Activated CD8-positive, alpha-beta memory T cell treated with anti-CD3 and anti-CD28 coated beads, Interleukin-2, amount 50 U/mL, for 24 hours (primary cell): Measurements from ENCODE around the gene MYO9B.
"Not testable (repeated sequence)": the region's sequence is repeated elsewhere in the genome, so short reads cannot be mapped to it uniquely, and the experiment has no call there.

ENCODE experiments used
- DNase-seq: peaks from one replicate; pipeline ENCODE4 v3.0.0-alpha.2; 2020; ENCODE audit errors: extremely low read depth

MYO9B gene

DNA sequence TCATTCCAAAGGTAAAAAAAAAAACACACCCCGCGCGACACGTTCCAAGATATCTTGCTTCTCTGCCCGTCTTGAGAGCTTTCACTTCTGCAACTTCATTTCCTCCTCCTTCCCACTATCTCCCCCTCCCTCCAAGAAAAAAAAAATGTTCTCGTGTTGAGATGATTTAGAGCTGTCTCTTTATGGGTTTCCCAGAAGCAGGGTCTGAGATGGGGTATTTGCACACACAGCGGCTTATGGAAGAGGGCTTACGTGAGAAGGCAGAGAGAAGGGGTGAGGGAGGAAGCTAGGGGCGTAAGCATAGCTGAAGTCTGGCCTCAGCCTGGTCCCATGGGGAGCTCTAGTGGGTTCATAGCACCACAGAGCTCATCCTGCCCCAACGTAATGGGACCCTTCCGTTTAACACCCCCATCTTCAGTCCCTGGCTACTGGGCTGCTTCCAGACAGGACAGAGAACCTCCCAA is 108.3 kb downstream of the MYO9B start:
- DNase-seq = no peak

DNA sequence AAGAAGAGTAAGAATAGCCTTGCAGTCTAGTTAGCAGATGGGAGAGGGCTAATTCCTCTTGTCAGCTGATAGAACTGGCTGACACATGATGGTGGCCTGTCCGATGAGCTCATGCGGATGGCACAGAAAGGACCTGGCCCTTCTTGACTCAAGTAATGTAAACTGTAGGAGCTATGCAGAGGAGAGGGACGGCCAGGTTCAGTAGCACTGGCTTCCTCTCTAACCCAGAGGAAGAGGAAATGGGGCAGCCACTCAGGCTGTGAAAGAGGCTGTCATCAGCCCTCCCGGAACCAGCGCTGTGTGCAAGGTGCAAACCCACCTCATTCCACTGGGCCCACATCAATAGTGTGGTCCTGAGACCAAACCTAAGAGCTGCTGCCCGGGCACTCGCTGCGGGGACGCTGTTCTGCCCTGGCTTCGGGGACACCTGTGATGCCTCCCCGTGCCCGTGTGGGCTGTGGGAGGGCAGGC is 108.8 kb downstream of the MYO9B start:
- DNase-seq = no peak

GRCh38 chr19:17185590-17185989 is 110.0 kb downstream of the MYO9B start:
- DNase-seq = no peak

- DNase-seq = not testable (repeated sequence)
Measured at GRCh38 chr19:17191736-17192135, 116.2 kb downstream of the MYO9B start.

GRCh38 chr19:17192751-17193150 is 117.2 kb downstream of the MYO9B start:
- DNase-seq = no peak

DNA sequence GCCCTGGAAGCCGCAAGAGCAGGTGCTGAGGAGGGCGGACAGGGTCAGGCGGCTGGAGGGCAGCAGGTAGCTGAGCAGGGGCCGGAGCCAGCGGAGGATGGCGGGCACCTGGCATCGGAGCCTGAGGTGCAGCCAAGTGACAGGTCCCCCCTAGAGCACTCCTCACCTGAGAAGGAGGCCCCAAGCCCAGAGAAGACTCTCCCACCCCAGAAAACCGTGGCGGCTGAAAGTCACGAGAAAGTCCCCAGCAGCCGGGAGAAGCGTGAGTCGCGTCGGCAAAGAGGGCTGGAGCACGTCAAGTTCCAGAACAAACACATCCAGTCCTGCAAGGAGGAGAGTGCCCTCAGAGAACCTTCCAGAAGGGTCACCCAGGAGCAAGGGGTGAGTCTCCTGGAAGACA is 119.0 kb downstream of the MYO9B start:
- no peak for DNase-seq

DNA sequence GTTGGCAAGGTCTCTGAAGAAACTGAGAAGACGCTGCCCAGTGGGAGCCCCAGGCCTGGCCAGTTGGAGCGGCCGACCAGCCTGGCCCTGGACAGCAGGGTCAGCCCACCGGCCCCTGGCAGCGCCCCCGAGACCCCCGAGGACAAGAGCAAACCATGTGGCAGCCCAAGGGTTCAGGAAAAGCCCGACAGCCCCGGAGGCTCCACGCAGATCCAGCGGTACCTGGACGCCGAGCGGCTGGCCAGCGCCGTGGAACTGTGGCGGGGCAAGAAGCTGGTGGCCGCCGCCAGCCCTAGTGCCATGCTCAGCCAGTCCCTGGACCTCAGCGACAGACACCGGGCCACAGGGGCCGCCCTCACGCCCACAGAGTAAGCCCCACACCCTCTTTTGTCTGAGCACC is 119.5 kb downstream of the MYO9B start:
- DNase-seq = no peak

GRCh38 chr19:17196610-17197009 is 121.0 kb downstream of the MYO9B start:
- no peak for DNase-seq

DNA sequence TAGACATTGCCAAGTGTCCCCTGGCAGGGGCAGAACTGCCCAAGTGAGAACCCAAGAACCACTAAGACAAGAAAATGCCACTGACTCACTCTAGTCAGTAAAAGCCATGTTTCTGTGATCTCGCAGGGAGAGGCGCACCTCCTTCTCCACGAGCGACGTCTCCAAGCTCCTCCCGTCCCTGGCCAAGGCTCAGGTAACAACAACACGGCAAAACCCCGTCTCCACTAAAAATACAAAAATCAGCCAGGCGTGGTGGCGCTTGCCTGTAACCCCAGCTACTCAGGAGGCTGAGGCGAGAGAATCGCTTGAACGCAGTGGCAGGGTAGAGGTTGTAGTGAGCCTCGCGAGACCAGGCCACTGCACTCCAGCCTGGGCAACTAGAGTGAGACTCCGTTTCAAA is 122.1 kb downstream of the MYO9B start:
- no peak for DNase-seq

- no peak for DNase-seq
Measured at GRCh38 chr19:17200408-17201079, 125.0 kb downstream of the MYO9B start.

DNA sequence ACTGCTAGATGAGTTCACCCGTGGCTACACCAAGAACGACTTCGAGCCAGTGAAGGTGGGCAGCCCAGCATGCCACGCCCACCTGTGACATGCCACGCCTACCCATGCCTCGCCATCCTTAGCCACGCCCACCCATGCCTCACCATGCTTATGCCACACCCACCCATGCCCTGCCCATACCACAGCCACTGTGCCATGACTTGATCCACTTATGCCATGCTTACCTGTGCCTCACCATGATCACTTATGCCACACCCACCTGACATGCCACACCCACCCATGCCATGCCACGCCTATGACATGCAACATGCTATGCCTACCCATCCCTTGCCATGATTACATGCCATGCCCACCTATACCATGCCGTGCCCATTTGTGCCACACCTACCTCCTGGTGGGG is 126.7 kb downstream of the MYO9B start:
- DNase-seq = no peak

- no peak for DNase-seq
Measured at GRCh38 chr19:17202713-17203112, 127.1 kb downstream of the MYO9B start.

- no peak for DNase-seq
Measured at GRCh38 chr19:17205237-17206140, 129.9 kb downstream of the MYO9B start.

- DNase-seq = no peak
Measured at GRCh38 chr19:17206736-17207581, 131.4 kb downstream of the MYO9B start.

DNA sequence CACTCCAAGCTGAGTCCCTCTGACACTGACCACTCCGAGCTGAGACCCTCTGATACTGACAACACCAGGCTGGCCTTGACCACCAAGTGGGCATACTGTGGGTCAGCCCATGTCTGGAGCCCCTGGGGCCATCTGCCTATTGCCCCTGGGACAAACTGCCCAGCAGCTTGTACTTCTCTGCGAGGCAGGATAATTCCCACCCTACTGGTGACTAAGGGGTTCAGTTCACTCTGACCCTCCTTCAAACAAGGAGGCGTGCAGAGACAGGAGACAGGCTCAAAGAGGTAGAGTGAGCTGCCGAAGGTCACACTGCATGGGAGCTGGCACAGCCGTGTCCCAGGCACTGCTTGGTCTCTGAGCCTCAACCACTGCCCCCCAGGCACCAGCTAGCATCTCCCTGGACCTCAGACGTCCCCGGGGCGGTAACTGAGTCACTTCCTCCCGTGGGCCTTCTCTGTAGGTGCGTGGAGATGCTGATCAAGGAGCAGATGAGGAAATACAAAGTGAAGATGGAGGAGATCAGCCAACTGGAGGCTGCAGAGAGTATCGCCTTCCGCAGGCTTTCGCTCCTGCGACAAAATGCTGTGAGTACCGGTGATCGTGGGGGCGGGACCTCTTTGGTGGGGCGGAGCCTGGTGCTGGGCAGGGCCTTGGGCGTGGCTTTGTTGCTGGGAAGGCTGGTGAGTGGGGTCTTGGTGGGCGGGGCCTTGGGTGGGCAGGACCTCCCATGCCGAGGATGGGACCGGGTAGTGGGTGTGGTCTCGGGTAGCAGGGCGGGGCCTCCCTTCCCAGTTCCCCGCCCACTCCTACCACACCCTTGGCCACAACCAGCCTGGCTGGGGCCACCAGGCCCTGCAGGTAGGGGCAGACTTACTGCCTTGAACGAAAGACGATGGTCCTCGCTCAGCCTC is 133.8 kb downstream of the MYO9B start:
- DNase-seq = no peak

- no peak for DNase-seq
Measured at GRCh38 chr19:17210296-17210695, 134.7 kb downstream of the MYO9B start.

DNA sequence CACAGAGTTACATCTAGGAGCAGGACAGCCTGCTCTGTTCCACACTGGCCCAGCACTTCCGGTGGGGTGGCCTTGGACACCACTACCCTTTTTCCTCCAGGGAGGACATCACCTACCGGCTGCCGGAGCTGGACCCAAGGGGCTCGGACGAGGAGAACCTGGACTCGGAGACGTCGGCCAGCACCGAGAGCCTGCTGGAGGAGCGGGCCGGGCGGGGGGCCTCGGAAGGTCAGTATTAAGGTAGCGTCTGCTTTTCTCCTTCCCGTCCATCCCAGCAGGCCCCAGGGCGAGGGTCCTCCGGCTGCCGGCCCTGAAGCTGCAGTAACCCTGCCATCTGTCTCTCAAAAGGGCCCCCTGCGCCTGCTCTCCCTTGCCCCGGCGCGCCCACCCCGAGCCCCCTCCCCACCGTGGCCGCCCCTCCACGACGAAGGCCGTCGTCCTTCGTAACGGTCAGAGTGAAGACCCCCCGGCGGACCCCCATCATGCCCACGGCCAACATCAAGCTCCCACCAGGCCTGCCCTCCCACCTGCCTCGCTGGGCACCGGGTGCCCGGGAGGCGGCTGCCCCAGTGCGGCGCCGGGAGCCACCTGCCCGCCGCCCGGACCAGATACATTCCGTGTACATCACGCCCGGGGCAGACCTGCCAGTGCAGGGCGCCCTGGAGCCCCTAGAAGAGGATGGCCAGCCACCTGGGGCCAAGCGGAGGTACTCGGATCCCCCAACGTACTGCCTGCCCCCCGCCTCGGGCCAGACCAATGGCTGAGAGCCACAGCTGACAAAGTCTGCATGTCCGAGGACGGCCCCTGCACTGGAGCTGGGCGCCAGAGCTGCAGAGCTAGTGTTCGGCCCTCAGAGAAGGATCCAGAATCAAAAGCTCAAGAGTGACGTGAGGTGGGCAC is 136.2 kb downstream of the MYO9B start:
- DNase-seq = no peak

- DNase-seq = no peak
Measured at GRCh38 chr19:17213334-17213733, 137.8 kb downstream of the MYO9B start.

DNA sequence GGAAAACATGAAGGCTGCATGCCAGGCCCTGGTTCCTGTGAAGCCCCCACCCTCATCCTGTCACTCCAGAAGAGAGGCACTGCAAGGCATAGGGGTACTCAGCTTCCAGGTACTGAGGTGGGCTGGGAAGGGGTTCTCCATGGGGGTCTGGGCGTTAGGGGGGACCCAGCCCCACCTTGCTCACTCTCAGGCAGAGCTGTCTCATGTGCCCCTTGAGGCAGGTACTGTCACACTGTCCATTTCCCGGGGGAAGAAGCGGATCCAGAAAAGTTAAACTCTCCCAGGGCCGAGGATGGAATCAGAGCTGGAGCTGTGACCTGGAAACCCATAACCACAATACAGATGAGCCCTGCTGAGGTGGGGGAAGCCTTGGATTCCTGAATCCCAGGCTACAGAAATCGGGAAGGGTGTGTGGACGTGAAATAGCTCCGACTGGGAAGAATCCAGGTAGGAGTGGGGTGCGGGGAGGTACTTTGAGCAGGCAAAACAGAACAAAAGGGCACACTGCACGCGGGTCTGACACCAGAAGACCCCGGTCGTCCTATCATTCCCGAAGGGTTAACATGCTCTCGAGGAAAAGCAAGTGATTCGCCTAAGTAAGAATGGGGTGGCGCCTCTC is 139.0 kb downstream of the MYO9B start:
- no peak for DNase-seq
